ENCODE measurements around the gene FAM168A.

The FAM168A gene

GRCh38 chr11:73379189-73379880 is 218.6 kb downstream of the FAM168A start:
- H3K27ac ChIP-seq (ENCODE audit: low read depth, low read length) = no peak overlapping the region
- peaks cover 8% of the 10 kb centered on the region for H3K27me3 ChIP-seq (ENCODE audit: control insufficient read depth, insufficient read depth, low read length)
- H3K36me3 ChIP-seq (ENCODE audit: control insufficient read depth, insufficient read depth, low read length) = no peaks in the 10 kb centered on the region
- H3K4me3 ChIP-seq (ENCODE audit: low read depth, low read length) = no peak overlapping the region
- H3K9ac ChIP-seq (ENCODE audit: low read length) = no peak overlapping the region
- H3K4me1 ChIP-seq (ENCODE audit: control insufficient read depth, insufficient read depth, low read length) = peaks cover 29% of the 10 kb centered on the region
- no peaks in the 10 kb centered on the region for H3K9me3 ChIP-seq (ENCODE audit: control insufficient read depth, insufficient read depth, low read depth, low read length)

- Histone ChIP-seq H3K9me3 (ENCODE audit: control insufficient read depth, insufficient read depth, low read depth, low read length) (no peaks in the 10 kb centered on the region), H3K36me3 (ENCODE audit: control insufficient read depth, insufficient read depth, low read length) (no peaks in the 10 kb centered on the region), H3K27me3 (ENCODE audit: control insufficient read depth, insufficient read depth, low read length) (peaks cover 8% of the 10 kb centered on the region), H3K9ac (ENCODE audit: low read length) (peak overlapping the region; percentile 72), H3K27ac (ENCODE audit: low read depth, low read length) (peak overlapping the region; percentile 24; the same call in 1 of the 2 replicates), H3K4me1 (ENCODE audit: control insufficient read depth, insufficient read depth, low read length) (peaks cover 16% of the 10 kb centered on the region), H3K4me3 (ENCODE audit: low read depth, low read length) (peak overlapping the region; percentile 94)
Observed at GRCh38 chr11:73376803-73377629, 220.9 kb downstream of the FAM168A start.

GRCh38 chr11:73376160-73376802 is 221.6 kb downstream of the FAM168A start, which contains the start of gene RELT:
TSS of gene RELT (plus strand) at chr11:73376399. CDS start at chr11:73389137, 12,738 bp downstream.
- H3K4me1 ChIP-seq (ENCODE audit: control insufficient read depth, insufficient read depth, low read length) = peaks cover 16% of the 10 kb centered on the region
- peak within 1 kb of the TSS; percentile 72 for H3K9ac ChIP-seq (ENCODE audit: low read length)

GRCh38 chr11:73375830-73376159 is 222.1 kb downstream of the FAM168A start:
- Histone ChIP-seq H3K27ac (ENCODE audit: low read depth, low read length) (no peak overlapping the region), H3K4me3 (ENCODE audit: low read depth, low read length) (peak overlapping the region; percentile 94), H3K9ac (ENCODE audit: low read length) (no peak overlapping the region), H3K36me3 (ENCODE audit: control insufficient read depth, insufficient read depth, low read length) (no peaks in the 10 kb centered on the region), H3K27me3 (ENCODE audit: control insufficient read depth, insufficient read depth, low read length) (peaks cover 8% of the 10 kb centered on the region), H3K9me3 (ENCODE audit: control insufficient read depth, insufficient read depth, low read depth, low read length) (no peaks in the 10 kb centered on the region), H3K4me1 (ENCODE audit: control insufficient read depth, insufficient read depth, low read length) (peaks cover 16% of the 10 kb centered on the region)

More at GRCh38 chr11:73376160-73376802, 221.6 kb downstream of the FAM168A start, which contains the start of gene RELT:
- peak within 1 kb of the TSS; percentile 94 for H3K4me3 ChIP-seq (ENCODE audit: low read depth, low read length)
- peak within 1 kb of the TSS; percentile 24; the same call in 1 of the 2 replicates for H3K27ac ChIP-seq (ENCODE audit: low read depth, low read length)
- no peaks in the 10 kb centered on the region for H3K36me3 ChIP-seq (ENCODE audit: control insufficient read depth, insufficient read depth, low read length)
- H3K27me3 ChIP-seq (ENCODE audit: control insufficient read depth, insufficient read depth, low read length) = peaks cover 8% of the 10 kb centered on the region
- H3K9me3 ChIP-seq (ENCODE audit: control insufficient read depth, insufficient read depth, low read depth, low read length) = no peaks in the 10 kb centered on the region

- Histone ChIP-seq H3K4me3 (ENCODE audit: low read depth, low read length) (no peak overlapping the region), H3K9ac (ENCODE audit: low read length) (no peak overlapping the region), H3K27me3 (ENCODE audit: control insufficient read depth, insufficient read depth, low read length) (peaks cover 8% of the 10 kb centered on the region), H3K9me3 (ENCODE audit: control insufficient read depth, insufficient read depth, low read depth, low read length) (no peaks in the 10 kb centered on the region), H3K36me3 (ENCODE audit: control insufficient read depth, insufficient read depth, low read length) (no peaks in the 10 kb centered on the region), H3K27ac (ENCODE audit: low read depth, low read length) (no peak overlapping the region), H3K4me1 (ENCODE audit: control insufficient read depth, insufficient read depth, low read length) (peaks cover 16% of the 10 kb centered on the region)
Observed at GRCh38 chr11:73374151-73374550, 223.8 kb downstream of the FAM168A start.

GRCh38 chr11:73372375-73372993 is 225.4 kb downstream of the FAM168A start:
- no peak overlapping the region for H3K9ac ChIP-seq (ENCODE audit: low read length)
- H3K4me3 ChIP-seq (ENCODE audit: low read depth, low read length) = no peak overlapping the region
- peaks cover 11% of the 10 kb centered on the region for H3K4me1 ChIP-seq (ENCODE audit: control insufficient read depth, insufficient read depth, low read length)
- H3K27me3 ChIP-seq (ENCODE audit: control insufficient read depth, insufficient read depth, low read length) = peaks cover 8% of the 10 kb centered on the region
- no peak overlapping the region for H3K27ac ChIP-seq (ENCODE audit: low read depth, low read length)
- no peaks in the 10 kb centered on the region for H3K9me3 ChIP-seq (ENCODE audit: control insufficient read depth, insufficient read depth, low read depth, low read length)
- H3K36me3 ChIP-seq (ENCODE audit: control insufficient read depth, insufficient read depth, low read length) = no peaks in the 10 kb centered on the region; the same call in 1 of the 2 replicates

GRCh38 chr11:73367482-73368024 is 230.4 kb downstream of the FAM168A start:
- no peaks in the 10 kb centered on the region for H3K9me3 ChIP-seq (ENCODE audit: control insufficient read depth, insufficient read depth, low read depth, low read length)
- no peak overlapping the region for H3K4me3 ChIP-seq (ENCODE audit: low read depth, low read length)
- 0 out of 2 replicates have a peak, but pooled peaks cover 1% of the 10 kb centered on the region for H3K4me1 ChIP-seq (ENCODE audit: control insufficient read depth, insufficient read depth, low read length)
- no peak overlapping the region for H3K9ac ChIP-seq (ENCODE audit: low read length)
- H3K27me3 ChIP-seq (ENCODE audit: control insufficient read depth, insufficient read depth, low read length) = peaks cover 6% of the 10 kb centered on the region
- no peak overlapping the region for H3K27ac ChIP-seq (ENCODE audit: low read depth, low read length)
- peaks cover 17% of the 10 kb centered on the region; the same call in 1 of the 2 replicates for H3K36me3 ChIP-seq (ENCODE audit: control insufficient read depth, insufficient read depth, low read length)

GRCh38 chr11:73366953-73367352 is 231.0 kb downstream of the FAM168A start:
- no peak overlapping the region for H3K4me3 ChIP-seq (ENCODE audit: low read depth, low read length)
- 0 out of 2 replicates have a peak, but pooled peaks cover 4% of the 10 kb centered on the region for H3K4me1 ChIP-seq (ENCODE audit: control insufficient read depth, insufficient read depth, low read length)
- H3K36me3 ChIP-seq (ENCODE audit: control insufficient read depth, insufficient read depth, low read length) = peaks cover 17% of the 10 kb centered on the region; the same call in 1 of the 2 replicates
- no peaks in the 10 kb centered on the region for H3K9me3 ChIP-seq (ENCODE audit: control insufficient read depth, insufficient read depth, low read depth, low read length)
- H3K9ac ChIP-seq (ENCODE audit: low read length) = no peak overlapping the region
- H3K27ac ChIP-seq (ENCODE audit: low read depth, low read length) = no peak overlapping the region
- peaks cover 7% of the 10 kb centered on the region for H3K27me3 ChIP-seq (ENCODE audit: control insufficient read depth, insufficient read depth, low read length)

GRCh38 chr11:73366265-73366610 is 231.7 kb downstream of the FAM168A start:
- Histone ChIP-seq H3K4me1 (ENCODE audit: control insufficient read depth, insufficient read depth, low read length) (0 out of 2 replicates have a peak, but pooled peaks cover 4% of the 10 kb centered on the region), H3K36me3 (ENCODE audit: control insufficient read depth, insufficient read depth, low read length) (peaks cover 20% of the 10 kb centered on the region; the same call in 1 of the 2 replicates), H3K27ac (ENCODE audit: low read depth, low read length) (no peak overlapping the region)

More at GRCh38 chr11:73366265-73366610, 231.7 kb downstream of the FAM168A start:
- Histone ChIP-seq H3K9me3 (ENCODE audit: control insufficient read depth, insufficient read depth, low read depth, low read length) (no peaks in the 10 kb centered on the region), H3K27me3 (ENCODE audit: control insufficient read depth, insufficient read depth, low read length) (peaks cover 7% of the 10 kb centered on the region), H3K4me3 (ENCODE audit: low read depth, low read length) (no peak overlapping the region), H3K9ac (ENCODE audit: low read length) (no peak overlapping the region)

Measured in HUES6 (cell line).